Neural crest cell (in vitro differentiated cells): Measurements from ENCODE around the gene ZNF688. TPM values are rescaled to one million over a fixed set of nuclear protein-coding genes. Genes with fewer than 3 reads are reported as not detected.
"Not testable (repeated sequence)": the region's sequence is repeated elsewhere in the genome, so short reads cannot be mapped to it uniquely, and the experiment has no call there.

Source experiments
- DNase-seq: peaks from one replicate; pipeline ENCODE4 v3.0.0; 2021; ENCODE audit warnings: low read depth, mixed read lengths, low spot score
- H3K27ac Mint-ChIP-seq: one replicate; pipeline ENCODE4 v1.8.0; 2021; ENCODE audit warnings: mild to moderate bottlenecking, mixed read lengths; ENCODE audit not compliant: unreplicated experiment
- H3K27me3 Mint-ChIP-seq: 2 replicates; pipeline ENCODE4 v1.8.0; 2021; ENCODE audit warnings: low read depth, mild to moderate bottlenecking, mixed read lengths
- H3K36me3 Mint-ChIP-seq: 2 replicates; pipeline ENCODE4 v1.8.0; 2021; ENCODE audit warnings: low read depth, mild to moderate bottlenecking, mixed read lengths
- H3K4me1 Mint-ChIP-seq: 2 replicates; pipeline ENCODE4 v1.8.0; 2021; ENCODE audit warnings: mixed read lengths
- H3K4me3 Mint-ChIP-seq: one replicate; pipeline ENCODE4 v1.8.0; 2021; ENCODE audit warnings: mild to moderate bottlenecking, mixed read lengths
- H3K9me3 Mint-ChIP-seq: 2 replicates; pipeline ENCODE4 v1.8.0; 2021; ENCODE audit warnings: mixed read lengths
- CTCF ChIP-seq: fragments of 200-600 bp; sonication (generic); conservative IDR thresholded peaks from 2 replicates; pipeline ENCODE4 v1.5.0; 2021; ENCODE audit warnings: antibody characterized with exemption, mild to moderate bottlenecking
- total RNA-seq: library from RNA; stranded (reverse); gene quantifications from 2 replicates; pipeline ENCODE4 v1.2.1, GENCODE V29; 2021

ZNF688 gene
- total RNA-seq, 1 donor from 2014 or later, result 13.4 TPM

DNA sequence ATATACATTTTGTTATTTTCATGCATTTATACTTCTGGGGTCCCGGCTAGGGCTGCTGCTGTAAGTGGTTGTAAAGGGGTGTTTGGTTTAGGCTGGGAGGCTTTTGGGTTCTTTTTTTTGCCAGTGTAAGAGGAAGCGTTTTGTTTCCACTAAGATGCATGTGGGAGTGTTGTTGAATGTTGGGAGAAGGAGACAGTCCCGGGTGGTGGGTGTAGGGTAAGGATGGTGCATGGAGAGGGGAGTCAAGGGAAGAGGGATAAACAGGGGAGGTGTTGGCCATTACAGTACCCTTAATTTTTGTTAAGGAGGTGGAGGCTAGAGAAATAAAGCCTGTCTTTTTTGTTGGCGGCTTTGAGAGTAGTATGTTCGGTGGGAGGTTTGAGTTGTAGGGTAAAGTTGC, 28.4 kb downstream of the ZNF688 start:
- no peaks in the 10 kb centered on the region for H3K36me3 Mint-ChIP-seq
- no peak for TF ChIP-seq CTCF
- no peaks in the 10 kb centered on the region for H3K27me3 Mint-ChIP-seq
- no peak overlapping the region for H3K27ac Mint-ChIP-seq
- DNase-seq, result no peak
- no peak overlapping the region for H3K4me3 Mint-ChIP-seq
- no peaks in the 10 kb centered on the region for H3K4me1 Mint-ChIP-seq
- no peaks in the 10 kb centered on the region for H3K9me3 Mint-ChIP-seq

DNA sequence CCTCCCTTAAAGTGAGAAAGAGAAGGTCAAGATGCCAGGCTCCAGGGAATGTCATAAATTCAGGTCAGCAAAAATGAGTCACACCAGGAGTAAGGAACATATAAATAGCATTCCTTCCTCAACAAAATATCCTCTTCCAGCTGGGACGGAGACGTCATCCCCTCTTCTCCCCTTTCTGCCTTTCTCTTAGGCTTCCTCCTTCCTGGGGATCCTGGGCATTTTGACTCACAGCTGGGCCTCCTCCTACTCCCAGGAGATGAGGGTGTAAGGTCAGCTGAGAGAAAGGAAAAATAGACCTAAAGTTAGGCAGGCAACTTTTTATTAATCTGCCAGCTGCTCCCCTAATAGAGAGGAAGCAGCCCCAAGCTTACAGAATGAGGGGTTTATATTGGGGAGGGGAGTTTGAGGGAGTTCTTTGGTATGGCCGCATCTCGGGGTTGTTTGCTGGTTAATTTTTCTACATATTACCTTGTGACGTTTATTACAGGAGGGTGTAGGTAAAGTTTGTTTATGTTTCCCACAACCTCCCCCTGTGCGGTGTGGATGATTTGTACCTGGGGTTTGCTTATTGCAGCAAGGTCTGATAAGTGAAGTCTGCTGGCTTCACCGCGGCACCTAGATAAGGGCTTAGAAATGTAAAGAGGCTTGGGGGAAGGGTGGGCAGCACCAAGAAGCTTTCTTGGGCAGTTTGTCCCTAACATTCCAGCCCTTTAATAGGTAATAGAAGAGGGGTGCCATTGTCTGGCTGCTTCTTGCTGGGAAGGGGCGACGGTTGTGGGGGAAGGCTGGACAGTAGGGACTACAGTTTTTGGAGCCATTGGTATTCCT, 29.8 kb downstream of the ZNF688 start:
- DNase-seq, result no peak
- Mint-ChIP-seq H3K36me3 (peaks cover 2% of the 10 kb centered on the region), H3K4me3 (no peak overlapping the region), H3K27ac (no peak overlapping the region), H3K9me3 (no peaks in the 10 kb centered on the region), H3K4me1 (no peaks in the 10 kb centered on the region), H3K27me3 (no peaks in the 10 kb centered on the region)
- no peak for TF ChIP-seq CTCF

DNA sequence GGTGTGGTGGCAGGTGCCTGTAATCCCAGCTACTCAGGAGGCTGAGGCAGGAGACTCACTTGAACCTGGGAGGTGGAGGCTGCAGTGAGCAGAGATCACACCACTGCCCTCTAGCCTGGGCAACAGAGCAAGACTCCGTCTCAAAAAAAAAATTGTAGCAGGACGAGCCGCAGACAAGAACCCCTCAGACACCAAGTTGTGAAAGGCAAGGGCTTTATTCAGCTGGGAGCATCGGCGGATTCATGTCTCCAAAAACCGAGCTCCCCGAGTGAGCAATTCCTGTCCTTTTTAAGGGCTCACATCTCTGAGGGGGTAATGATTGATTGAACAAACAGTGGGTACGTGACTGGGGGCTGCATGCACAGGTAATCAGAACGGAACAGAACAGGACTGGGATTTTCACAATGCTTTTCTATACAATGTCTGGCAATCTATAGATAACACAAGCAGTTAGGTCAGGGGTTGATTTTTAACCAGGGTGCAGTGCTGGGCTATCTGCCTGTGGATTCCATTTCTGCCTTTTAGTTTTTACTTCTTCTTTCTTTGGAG, 30.5 kb downstream of the ZNF688 start:
- not testable (repeated sequence) for H3K27me3 Mint-ChIP-seq, H3K9me3 Mint-ChIP-seq, DNase-seq, H3K4me1 Mint-ChIP-seq, H3K36me3 Mint-ChIP-seq, H3K4me3 Mint-ChIP-seq, H3K27ac Mint-ChIP-seq

DNA sequence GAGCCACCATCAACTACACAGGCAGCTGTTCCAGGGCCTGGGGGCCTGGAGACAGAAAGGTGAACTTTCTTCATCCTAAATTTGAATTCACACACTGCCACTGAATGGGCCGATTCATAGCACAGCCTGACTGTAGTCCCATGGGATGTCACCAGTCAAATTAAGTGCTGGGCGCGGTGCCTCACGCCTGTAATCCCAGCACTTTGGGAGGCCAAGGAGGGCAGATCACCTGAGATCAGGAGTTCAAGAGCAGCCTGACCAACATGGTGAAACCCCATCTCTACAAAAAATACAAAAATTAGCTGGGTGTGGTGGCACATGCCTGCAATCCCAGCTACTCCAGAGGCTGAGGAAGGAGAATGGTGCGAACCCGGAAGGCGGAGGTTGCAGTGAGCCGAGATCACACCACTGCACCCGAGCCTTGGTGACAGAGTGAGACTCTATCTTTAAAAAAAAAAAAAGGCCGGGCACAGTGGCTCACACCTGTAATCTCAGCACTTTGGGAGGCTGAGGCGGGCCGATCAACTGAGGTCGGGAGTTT, 31.5 kb downstream of the ZNF688 start:
- not testable (repeated sequence) for H3K9me3 Mint-ChIP-seq, H3K36me3 Mint-ChIP-seq, DNase-seq, H3K4me3 Mint-ChIP-seq, H3K27me3 Mint-ChIP-seq, H3K27ac Mint-ChIP-seq
- H3K4me1 Mint-ChIP-seq, result peaks cover 16% of the 10 kb centered on the region

- Mint-ChIP-seq H3K9me3 (no peaks in the 10 kb centered on the region), H3K4me3 (peak overlapping the region; percentile 26), H3K27ac (no peak overlapping the region), H3K4me1 (peaks cover 19% of the 10 kb centered on the region), H3K36me3 (peaks cover 2% of the 10 kb centered on the region), H3K27me3 (no peaks in the 10 kb centered on the region)
- no peak for TF ChIP-seq CTCF
- DNase-seq, result no peak
Measured at GRCh38 chr16:30539000-30539964, 32.2 kb downstream of the ZNF688 start.

DNA sequence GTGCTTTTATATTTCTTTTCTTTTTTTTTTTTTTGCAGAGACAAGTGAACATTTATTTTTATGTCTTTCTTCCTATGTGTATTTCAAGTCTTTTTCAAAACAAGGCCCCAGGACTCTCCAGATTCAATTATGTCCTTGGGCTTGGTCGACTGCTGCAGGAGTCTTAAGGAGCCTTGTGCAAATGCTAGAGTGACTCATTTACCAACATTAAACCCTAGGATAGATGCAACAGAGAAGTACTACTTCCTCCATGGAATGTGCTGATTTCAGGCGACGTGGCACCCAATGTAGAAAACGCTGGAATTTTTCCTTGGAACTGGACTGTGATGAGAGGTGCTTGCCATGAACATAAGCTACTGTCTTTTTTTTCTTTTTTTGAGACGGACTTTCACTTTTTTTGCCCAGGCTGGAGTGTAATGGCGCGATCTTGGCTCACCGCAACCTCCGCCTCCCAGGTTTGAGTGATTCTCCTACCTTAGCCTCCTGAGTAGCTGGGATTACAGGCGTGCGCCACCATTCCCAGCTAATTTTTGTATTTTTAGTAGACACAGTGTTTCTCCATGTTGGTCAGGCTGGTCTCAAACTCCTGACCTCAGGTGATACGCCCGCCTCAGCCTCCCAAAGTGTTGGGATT, 35.0 kb downstream of the ZNF688 start:
- H3K9me3 Mint-ChIP-seq, H3K27ac Mint-ChIP-seq, DNase-seq, H3K27me3 Mint-ChIP-seq, H3K36me3 Mint-ChIP-seq: not testable (repeated sequence)
- H3K4me3 Mint-ChIP-seq, result peak overlapping the region; percentile 87
- H3K4me1 Mint-ChIP-seq, result peaks cover 23% of the 10 kb centered on the region
